HG03097 (cell line): ENCODE results near the gene PRKAG2.

ENCODE experiments used
- ATAC-seq: cut with Tn5 transposase; IDR thresholded peaks from one replicate; pipeline ENCODE4 v1.9.1; 2021; ENCODE audit not compliant: unreplicated experiment, low FRiP score

PRKAG2 gene

DNA sequence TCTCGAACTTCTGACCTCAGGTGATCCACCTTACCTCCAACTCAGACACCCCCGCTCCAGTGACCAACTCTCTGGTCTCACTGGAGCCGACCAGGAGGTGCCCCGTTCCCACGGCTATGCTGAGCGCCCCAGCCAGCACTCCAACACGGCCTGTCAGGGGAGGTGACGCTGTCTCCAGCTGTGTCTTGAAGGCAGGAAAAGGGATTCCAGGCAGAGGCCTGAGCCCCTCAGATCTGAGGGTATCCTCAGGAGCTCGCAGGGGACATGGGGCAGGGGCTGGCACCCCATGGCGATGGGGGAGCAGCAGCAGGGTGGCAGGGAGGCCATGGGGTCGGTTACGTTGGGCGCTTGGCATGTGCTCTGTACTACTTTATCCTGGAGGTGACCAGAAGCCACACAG is 262.9 kb downstream of the PRKAG2 start:
- ATAC-seq = no peak

DNA sequence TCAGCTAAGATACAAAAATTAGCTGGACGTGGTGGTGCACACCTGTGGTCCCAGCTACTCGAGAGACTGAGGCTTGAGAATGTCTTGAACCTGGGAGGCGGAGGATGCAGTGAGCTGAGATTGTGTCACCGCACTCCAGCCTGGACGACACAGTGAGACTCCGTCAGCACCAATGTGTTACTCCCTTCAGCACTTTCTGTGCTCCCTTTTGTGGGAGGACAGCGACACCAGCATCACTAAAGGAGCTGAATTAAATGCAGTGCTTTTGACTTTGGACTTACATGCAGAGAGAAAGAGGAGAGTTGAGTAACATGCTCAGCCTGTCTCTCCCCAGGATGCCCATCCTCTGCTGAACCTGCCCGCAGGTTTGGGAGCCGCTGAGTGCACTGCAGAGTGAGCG is 265.0 kb downstream of the PRKAG2 start:
- ATAC-seq = no peak

DNA sequence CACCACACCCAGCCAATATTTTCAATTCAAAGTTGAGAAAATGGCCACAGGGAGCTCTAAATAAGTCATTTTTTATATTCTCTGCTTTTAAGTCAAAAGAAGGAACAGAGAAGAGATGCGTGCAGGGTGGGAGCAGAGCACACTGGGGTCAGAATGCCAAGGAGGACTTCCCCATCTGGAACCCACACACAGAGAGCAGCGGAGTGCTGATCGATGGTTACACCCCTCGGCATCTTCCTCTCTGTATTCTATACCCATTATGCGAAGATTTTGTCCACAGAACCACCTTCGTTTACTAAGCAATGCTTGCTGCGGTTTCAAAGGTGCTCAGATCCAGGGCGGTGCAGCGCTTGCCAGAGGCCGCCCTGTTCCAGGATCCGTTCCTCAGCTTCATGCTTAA is 265.9 kb downstream of the PRKAG2 start:
- no peak for ATAC-seq

DNA sequence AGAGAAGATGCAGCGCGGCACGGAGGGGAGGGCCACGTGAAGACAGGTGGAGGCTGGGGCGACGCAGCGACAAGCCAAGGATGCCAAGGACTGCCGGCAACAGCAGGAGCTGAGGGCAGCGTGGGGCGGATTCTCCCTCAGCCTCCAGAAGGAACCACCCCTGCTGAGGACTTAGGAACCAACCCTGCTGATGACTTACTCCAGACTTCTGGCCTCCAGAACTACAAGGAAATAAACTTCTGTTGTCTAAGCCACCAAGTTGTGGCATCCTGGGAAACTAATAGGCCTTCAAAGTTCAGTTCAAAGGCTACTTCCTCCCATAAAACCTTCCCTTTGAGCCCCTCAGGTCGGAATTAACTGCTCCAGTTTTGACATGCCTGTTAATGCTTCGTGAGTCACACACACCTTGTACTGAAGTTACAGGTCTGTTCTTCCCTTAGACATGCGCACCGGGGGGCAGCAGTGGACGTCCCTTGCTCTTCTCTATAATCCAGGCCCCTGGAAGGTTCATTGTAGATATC is 268.8 kb downstream of the PRKAG2 start:
- ATAC-seq = no peak

DNA sequence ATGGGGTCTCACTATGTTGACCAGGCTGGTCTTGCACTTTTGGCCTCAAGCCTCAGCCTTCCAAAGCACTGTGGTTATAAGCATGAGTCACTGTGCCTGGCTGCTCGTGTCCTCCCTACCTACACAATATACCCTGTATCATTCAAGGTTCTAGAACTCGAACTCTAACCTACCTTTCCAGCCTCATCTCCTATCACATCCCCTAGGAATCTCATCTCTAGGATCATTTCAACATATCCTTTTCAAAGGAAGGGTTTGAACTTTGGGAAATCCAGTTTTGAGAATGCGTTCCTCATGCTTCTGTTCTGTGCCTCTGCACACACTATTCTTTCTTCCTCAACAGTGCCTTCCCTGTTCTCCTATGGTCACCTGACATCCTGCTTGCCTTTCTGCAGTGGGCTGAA is 269.4 kb downstream of the PRKAG2 start:
- no peak for ATAC-seq

DNA sequence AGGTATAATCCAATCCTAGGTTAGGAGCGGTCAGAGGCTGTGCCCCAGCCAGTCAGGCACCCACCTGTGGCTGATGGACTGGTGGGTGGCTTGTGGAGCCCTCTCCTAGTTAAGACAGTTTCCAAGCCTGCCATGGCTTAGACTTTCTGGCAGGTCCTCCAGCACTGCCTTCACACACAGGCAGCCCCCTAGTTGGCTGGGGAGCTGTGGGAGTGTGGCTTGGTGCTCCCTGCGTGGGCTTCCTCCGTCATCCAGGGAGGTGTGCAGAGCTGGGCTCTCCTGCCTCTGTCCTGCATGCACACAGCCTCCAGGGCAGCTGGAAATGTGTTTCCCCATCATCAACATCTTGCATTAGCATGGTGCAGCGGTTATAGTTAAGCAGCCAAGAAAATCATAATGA is 273.0 kb downstream of the PRKAG2 start:
- no peak for ATAC-seq

DNA sequence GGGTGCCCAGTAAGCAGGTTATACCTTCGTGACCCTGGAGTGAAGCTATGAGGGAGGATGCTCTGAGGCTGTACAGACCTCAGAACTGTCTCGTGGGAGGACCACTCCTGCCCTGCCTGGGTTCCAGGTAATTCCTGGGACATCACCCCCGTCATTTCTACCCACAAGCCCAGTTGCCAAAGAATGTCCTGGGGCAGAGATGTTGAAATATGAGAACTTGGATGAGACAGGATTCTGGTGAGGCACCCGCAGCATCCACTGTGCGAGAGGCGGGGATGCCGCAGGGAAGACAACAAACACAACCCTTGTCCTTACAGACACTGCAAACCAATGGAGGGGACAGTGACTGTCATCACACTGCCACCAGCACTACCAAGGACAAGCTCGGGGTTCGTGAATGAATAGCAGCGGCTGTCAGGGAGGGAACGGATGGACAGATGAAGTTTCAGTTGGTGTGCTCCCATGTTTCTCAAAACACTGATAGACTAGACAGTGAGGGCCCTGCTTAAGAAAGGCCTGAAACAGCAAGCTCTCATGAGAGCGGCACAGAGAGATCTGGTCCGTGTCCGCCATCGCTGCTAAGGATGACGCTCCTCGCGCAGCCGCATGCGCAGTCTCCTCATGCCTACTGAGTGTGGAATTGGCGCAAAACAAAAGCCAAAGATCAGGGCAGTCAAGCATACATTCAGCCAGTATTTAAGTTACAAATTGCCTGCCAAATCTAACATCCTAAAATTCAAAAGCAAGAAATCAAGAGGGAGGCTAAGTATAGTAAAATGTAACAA is 275.2 kb downstream of the PRKAG2 start:
- no peak for ATAC-seq

DNA sequence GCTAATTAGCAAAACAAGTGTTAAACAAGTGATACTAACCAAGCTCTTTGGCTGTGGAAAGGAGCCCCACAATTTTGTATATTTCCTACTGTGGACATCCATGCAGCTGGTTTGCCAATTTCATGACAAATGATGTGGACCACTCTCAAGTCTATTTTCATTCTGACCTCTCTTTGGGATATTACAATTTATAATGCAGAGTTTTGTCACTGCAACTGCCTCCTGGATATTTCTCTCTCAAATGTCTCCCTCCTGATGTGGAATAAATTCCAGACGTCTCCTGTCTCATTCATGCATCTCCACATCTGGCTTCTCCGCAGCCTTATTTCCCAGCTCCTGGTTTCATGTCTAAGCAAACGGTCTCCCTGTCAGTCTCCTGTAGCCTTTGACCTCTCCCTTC is 276.6 kb downstream of the PRKAG2 start:
- no peak for ATAC-seq

DNA sequence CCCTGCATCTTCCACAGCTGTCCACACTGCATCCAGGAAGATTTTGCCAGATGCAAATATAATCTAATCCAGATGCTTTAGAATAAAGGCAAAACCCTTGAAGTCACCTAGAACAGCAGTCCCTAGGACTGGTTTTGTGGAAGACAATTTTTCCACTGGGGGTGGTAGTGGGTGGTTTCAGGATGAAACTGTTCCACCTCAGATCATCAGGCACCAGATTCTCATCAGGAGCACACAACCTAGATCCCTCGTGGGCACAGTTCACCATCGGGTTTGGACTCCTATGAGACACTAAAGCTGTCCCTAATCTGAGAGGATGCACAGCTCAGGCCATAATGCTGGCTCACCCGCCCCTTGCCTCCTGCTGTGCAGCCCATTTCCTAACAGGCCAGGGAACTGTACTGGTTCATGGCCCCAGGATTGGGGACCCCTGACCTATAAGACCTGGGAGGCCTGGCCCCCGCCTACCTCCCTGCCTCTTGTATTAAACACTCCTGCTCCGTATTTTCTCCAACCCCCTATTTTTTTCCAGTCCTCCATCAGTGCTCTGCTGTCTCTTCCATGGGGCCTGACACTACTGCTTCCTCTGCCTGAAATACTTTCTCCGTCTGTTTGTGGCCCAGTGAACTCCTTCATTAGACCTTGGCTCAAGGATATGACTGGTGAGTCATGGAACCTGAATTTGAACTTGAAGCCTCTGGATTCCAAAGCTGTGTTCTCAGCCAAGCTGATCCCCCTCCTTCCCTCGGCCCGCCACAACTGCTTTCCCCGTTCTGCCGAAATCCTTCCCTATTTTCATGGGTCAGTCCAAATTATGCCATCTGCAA is 277.3 kb downstream of the PRKAG2 start:
- no peak for ATAC-seq

DNA sequence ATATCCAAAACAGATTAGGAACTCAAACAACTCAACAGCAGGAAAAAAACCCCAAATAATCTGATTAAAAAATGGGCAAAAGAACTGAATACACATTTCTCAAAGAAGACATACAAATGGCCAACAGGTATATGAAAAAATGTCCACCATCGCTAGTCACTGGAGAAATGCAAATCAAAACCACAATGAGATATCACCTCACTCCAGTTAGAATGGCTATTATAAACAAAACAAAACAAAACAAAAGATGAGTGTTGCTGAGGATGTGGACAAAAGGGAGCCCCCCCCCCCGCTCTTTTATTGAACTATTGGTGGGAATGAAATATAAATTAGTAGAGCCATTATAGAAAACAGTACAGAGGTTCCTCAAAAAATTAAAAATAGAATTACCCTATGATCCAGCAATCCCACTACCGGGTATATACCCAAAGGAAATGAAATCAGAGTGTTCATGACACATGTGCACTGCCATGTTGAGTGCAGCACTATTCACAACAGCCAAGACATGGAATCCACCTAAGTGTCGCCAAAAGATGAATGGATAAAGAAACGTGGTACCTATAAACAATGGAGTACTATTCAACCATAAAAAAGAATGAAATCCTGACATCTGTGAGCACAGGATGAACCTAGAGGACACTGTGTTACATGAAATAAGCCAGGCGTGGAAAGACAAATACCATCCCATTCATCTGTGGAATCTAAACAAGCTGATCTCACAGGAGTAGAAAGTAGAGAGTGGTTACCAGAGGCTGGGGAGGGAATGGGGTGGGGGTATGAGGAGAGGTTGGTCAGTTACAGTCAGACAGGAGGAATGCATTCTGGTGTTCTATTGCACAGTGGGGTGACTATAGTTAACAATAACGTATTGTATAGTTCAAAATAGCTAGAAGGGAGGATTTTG is 279.1 kb downstream of the PRKAG2 start:
- no peak for ATAC-seq

DNA sequence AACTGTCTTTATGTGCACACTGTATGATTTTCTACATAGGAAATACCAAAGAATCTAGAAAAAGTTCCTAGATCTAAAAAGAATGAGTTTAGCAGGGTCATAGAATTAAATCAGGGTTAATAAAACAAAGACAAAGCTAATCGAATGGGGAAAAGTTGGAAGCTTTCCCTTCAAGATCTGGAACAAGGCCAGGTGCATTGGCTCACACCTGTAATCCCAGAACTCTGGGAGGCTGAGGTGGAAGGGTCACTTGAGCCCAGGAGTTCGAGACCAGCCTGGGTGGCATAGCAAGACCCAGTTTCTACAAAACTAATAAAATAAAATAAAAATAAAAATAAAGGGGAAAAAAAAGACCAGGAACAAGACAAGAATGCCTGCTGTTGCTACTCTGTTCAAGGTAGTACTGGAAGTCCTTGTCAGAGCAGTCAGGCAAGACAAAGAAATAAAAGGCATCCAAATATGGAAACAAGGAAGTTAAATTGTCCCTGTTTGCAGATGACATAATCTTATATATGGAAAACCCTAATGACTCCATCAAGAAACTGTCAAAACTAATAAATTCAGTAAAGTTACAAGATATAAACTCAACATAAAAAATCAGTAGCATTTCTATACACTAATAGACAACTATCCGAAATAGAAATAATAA is 281.1 kb downstream of the PRKAG2 start:
- ATAC-seq = no peak

DNA sequence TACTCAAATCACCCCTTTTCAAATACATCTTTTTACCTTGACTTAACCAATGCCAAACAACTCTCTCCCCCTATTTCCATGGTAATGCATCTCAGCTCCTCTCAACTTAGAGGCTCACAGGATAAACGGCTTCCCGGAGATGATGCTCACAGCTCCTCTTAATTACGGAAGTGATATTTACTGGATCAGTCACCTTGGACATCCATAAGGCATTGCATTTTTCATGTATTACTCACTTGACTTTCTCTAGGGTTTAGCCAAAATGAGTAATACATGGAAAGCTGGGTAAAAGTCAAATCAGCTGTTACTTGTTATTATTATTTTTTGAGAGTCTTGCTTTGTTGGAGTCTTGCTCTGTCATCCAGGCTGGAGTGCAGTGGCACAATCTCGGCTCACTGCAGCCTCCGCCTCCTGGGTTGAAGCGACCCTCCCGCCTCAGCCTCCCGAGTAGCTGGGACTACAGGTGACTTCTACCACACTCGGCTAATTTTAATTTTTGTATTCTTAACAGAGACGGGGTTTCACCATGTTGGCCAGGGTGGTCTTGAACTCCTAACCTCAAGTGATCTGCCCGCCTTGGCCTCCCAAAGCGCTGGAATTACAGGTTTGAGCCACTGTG is 283.9 kb downstream of the PRKAG2 start:
- no peak for ATAC-seq

DNA sequence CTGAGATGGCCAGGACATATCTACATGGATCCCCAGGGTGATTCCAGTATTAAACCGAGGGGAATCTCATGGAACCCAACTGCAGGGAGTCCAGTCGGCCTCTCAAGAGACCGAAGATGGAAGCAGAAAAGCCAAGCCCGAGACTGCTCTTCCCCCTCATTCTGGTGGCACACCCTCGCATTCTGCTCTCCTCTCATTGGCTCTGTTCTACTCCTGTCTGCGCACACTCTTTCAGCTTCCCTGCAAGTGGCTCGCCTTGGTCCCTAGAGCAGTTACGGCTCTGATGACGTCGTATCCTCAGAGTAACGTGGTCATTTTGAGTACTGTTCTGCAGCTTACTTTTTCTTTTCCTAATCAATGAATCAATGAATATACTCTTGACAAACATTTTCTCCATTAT is 284.6 kb downstream of the PRKAG2 start:
- ATAC-seq = no peak

DNA sequence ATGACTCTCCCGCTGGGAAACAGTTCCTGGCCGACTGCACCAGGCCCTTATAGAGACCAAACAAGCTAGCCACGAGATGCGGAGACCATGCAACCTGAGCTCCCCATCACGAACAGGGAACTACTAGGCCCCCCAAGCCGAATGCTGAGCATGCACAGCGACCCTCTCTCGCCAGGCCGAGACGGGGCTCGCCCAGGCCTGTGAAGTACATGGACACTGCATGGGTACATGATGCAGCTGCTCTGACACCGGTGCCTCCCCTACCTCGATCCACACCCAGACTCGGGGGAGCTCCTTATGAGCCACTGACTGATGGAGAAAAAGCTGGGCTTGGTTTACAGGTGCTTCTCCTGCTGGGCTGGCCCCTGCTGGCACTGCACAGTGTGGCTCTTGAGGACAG is 285.0 kb downstream of the PRKAG2 start:
- ATAC-seq = no peak

DNA sequence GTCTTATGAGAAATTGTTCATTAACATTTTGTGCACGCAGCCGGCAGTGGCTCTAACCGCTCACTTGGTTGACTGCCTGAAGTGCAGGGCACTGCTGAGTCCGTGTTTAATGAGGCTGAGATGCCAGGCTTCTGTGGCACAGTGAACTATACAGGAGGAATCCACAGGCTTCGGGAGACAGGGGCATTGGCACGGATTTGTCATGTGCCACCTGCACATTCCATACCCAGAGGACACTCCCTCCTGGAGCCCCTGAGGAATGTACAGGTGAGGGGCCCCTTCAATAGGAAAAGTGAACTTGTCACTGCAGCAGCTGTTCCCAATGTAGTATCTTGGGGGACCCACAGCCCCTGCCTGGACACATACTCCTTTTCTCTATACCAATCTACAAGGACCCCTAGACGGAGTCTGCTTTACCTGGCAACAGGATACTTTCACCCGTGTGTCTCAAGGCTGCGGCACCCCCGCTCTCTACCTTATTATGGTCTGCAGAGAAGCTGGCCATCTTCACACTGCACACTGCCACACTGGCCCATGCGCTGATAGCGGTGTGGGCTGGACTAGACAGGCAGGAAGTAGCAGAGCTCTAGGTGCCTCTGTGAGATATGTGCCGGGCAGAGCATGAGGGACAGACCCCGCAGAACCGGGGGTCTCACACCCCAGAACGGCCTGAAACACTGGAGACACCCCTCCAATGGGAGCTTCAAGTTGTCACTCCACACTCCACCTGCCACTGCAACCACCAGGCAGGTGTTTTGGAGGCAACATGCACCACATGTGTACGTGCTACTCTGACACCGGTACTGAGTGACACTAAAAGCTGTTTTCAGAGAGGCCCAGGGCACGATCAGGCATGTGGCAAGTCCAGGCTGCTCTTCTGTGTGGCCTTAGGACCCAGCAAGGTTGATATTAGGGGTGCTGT is 285.8 kb downstream of the PRKAG2 start:
- no peak for ATAC-seq

DNA sequence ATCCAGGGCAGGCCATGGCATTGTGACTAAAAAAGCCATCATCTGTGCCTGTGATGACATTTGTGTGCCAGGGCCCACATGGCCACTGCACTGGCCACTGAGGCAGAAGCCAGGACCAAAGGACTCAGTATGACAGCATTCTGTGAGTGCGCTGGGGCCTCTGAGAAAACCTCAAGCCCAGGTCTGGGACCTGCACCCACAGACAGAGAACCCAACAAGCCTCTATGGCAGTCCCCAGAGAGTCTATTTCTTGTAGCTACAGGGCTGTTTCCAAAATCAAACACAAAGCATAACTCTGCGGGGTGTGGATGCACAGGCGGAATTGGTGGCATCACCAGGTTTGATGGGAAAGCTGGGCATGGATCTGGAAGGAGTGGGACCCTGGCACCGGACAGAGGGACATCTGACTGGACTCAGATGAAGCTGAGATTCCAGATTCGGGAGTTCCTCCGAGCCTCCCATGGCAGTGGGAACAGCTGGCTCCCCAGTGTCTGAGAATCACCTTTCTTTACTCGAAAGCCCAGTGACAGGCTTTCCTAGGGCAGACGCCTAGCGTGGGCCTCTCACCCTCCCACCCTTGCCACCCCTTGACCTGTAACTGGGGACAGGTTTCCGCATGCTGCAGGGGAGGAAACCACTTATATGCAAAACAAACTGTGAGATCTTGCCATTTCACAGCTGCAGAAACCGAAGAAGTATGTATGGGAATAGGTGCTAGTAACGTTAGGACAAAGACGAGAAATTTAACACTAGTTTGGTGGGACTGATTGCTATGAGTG is 286.7 kb downstream of the PRKAG2 start:
- ATAC-seq = no peak

DNA sequence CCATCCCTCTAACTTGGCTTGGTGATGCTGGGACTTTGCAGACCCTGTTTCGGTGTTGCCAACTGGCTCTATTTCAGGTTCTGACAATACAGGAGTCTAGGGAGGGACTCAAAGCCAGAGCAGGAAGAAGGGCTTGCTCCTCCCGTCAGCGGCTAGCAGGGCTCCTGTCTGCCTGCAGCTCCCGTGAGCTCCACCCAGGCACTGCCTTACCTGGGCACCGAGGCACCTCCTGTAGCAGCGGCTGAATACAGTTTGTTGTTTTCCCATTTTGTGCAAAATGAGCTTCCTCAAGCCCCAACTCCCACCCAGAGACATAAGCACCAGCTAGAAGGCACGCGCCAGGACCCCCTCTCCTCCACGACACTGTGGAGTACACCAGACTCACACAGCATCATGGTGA is 287.9 kb downstream of the PRKAG2 start:
- ATAC-seq = no peak
